Measurements from ENCODE around the gene SSTR3.

GRCh38 chr22:37234736-37235711 is 22.7 kb upstream of the SSTR3 start:
- TF ChIP-seq EZH2 (IDR thresholded peaks at IDR 0.05; ENCODE audit: insufficient read depth, low read length): no peak
- TF ChIP-seq, protein P1, sequence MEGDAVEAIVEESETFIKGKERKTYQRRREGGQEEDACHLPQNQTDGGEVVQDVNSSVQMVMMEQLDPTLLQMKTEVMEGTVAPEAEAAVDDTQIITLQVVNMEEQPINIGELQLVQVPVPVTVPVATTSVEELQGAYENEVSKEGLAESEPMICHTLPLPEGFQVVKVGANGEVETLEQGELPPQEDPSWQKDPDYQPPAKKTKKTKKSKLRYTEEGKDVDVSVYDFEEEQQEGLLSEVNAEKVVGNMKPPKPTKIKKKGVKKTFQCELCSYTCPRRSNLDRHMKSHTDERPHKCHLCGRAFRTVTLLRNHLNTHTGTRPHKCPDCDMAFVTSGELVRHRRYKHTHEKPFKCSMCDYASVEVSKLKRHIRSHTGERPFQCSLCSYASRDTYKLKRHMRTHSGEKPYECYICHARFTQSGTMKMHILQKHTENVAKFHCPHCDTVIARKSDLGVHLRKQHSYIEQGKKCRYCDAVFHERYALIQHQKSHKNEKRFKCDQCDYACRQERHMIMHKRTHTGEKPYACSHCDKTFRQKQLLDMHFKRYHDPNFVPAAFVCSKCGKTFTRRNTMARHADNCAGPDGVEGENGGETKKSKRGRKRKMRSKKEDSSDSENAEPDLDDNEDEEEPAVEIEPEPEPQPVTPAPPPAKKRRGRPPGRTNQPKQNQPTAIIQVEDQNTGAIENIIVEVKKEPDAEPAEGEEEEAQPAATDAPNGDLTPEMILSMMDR (IDR thresholded peaks at IDR 0.05; ENCODE audit: insufficient read depth, low read depth, low read length): no peak
